Liver (tissue), 3 donors: ENCODE measurements around the gene MLXIP.

Experiments used
- CTCF ChIP-seq: fragments of 150-350 bp; IDR thresholded peaks from 2 replicates; pipeline ENCODE4 v1.5.1; 2017; ENCODE audit warnings: improper control_type of control experiment, low read depth, low read length; ENCODE audit not compliant: missing input control
- FOXA1 ChIP-seq: IDR thresholded peaks from 2 replicates; pipeline ENCODE4 v1.6.1; 2016; ENCODE audit warnings: antibody characterized with exemption
- TAF1 ChIP-seq: conservative IDR thresholded peaks from 2 replicates; pipeline ENCODE4 v1.6.1; 2016; ENCODE audit warnings: antibody characterized with exemption, mild to moderate bottlenecking
- donor health status: healthy.
- donor health status: healthy.

- TF ChIP-seq CTCF (no peak), TAF1 (no peak), FOXA1 (no peak)
Measured at GRCh38 chr12:122194804-122195203, 116.2 kb downstream of the MLXIP start.
